Forelimb muscle (tissue), 1 donor: Measurements from ENCODE around the gene SLF1. TPM values are rescaled to one million over a fixed set of nuclear protein-coding genes. Genes with fewer than 3 reads are reported as not detected.

Experiments used
- DNase-seq: peaks from one replicate; pipeline ENCODE4 v3.0.0-alpha.2; 2013; ENCODE audit warnings: low read depth
- polyA plus RNA-seq: library from polyadenylated mRNA; unstranded; fragments of 120-200 nt; gene quantifications from one replicate; pipeline ENCODE4 v1.2.1, GENCODE V29; 2013; ENCODE audit not compliant: insufficient read length

SLF1 gene
- polyA plus RNA-seq, 1 donor: 12.0 TPM

- DNase-seq: no peak
Measured at GRCh38 chr5:94709277-94709676, 90.8 kb downstream of the SLF1 start.

GRCh38 chr5:94711785-94712184 lies 93.3 kb downstream of the SLF1 start:
- DNase-seq: no peak

- no peak for DNase-seq
Measured at GRCh38 chr5:94715768-94716167, 97.3 kb downstream of the SLF1 start.

GRCh38 chr5:94725142-94725541 lies 106.7 kb downstream of the SLF1 start:
- no peak for DNase-seq

- DNase-seq: no peak
Measured at GRCh38 chr5:94731471-94731870, 113.0 kb downstream of the SLF1 start.

GRCh38 chr5:94736498-94736897 lies 118.0 kb downstream of the SLF1 start:
- no peak for DNase-seq

GRCh38 chr5:94740286-94740685 lies 121.8 kb downstream of the SLF1 start:
- DNase-seq: no peak

- DNase-seq: no peak
Measured at GRCh38 chr5:94742852-94743251, 124.4 kb downstream of the SLF1 start.

GRCh38 chr5:94744906-94745305 lies 126.4 kb downstream of the SLF1 start:
- no peak for DNase-seq

GRCh38 chr5:94745786-94746730 lies 127.6 kb downstream of the SLF1 start:
- DNase-seq: no peak

GRCh38 chr5:94746731-94747124 lies 128.3 kb downstream of the SLF1 start:
- no peak for DNase-seq

Other genes starting within 250 kb of the SLF1 start
- gene KIAA0825, start 65 bp upstream of the SLF1 start, polyA plus RNA-seq: 2.2 TPM